22Rv1 (cell line): Measurements from ENCODE around the gene ADAMTSL2.

Experiments
- CTCF ChIP-seq: fragments of 450-650 bp; IDR thresholded peaks from 2 replicates; pipeline ENCODE4 v1.5.1; 2017; ENCODE audit warnings: mild to moderate bottlenecking
- ZFX ChIP-seq: fragments of 450-650 bp; IDR thresholded peaks from 2 replicates; pipeline ENCODE4 v1.6.1; 2017; ENCODE audit warnings: antibody characterized with exemption, borderline replicate concordance

- TF ChIP-seq CTCF (no peak), ZFX (no peak)
Observed at GRCh38 chr9:133615186-133615585, 80.7 kb downstream of the ADAMTSL2 start.
